Activated CD8-positive, alpha-beta memory T cell treated with anti-CD3 and anti-CD28 coated beads, Interleukin-2, amount 50 U/mL, for 1 hour (primary cell): ENCODE results near the gene NSUN6.

Source experiments
- DNase-seq: peaks from one replicate; pipeline ENCODE4 v3.0.0-alpha.2; 2020; ENCODE audit errors: extremely low read depth

Gene NSUN6

GRCh38 chr10:18561861-18562551 lies 89.4 kb downstream of the NSUN6 start:
- DNase-seq: no peak

- DNase-seq: no peak
Measured at GRCh38 chr10:18557960-18558359, 93.4 kb downstream of the NSUN6 start.

- no peak for DNase-seq
Measured at GRCh38 chr10:18556522-18557147, 94.8 kb downstream of the NSUN6 start.

GRCh38 chr10:18554479-18554878 lies 96.9 kb downstream of the NSUN6 start:
- DNase-seq: no peak

- DNase-seq: no peak
Measured at GRCh38 chr10:18551473-18551872, 99.9 kb downstream of the NSUN6 start.

GRCh38 chr10:18549105-18549504 lies 102.3 kb downstream of the NSUN6 start:
- DNase-seq: no peak

- DNase-seq: no peak
Measured at GRCh38 chr10:18545621-18546305, 105.6 kb downstream of the NSUN6 start.

GRCh38 chr10:18542832-18543231 lies 108.6 kb downstream of the NSUN6 start:
- DNase-seq: no peak

GRCh38 chr10:18540195-18540594 lies 111.2 kb downstream of the NSUN6 start:
- no peak for DNase-seq

GRCh38 chr10:18539335-18539734 lies 112.1 kb downstream of the NSUN6 start:
- DNase-seq: no peak

- no peak for DNase-seq
Measured at GRCh38 chr10:18533896-18534295, 117.5 kb downstream of the NSUN6 start.

- no peak for DNase-seq
Measured at GRCh38 chr10:18532881-18533535, 118.4 kb downstream of the NSUN6 start.

GRCh38 chr10:18528292-18528691 lies 123.1 kb downstream of the NSUN6 start:
- DNase-seq: no peak

- no peak for DNase-seq
Measured at GRCh38 chr10:18527687-18528086, 123.7 kb downstream of the NSUN6 start.

GRCh38 chr10:18523858-18524257 lies 127.5 kb downstream of the NSUN6 start:
- no peak for DNase-seq

- DNase-seq: no peak
Measured at GRCh38 chr10:18523025-18523424, 128.4 kb downstream of the NSUN6 start.

GRCh38 chr10:18516851-18517250 lies 134.5 kb downstream of the NSUN6 start:
- DNase-seq: no peak

GRCh38 chr10:18514537-18514936 lies 136.8 kb downstream of the NSUN6 start:
- no peak for DNase-seq

- DNase-seq: no peak
Measured at GRCh38 chr10:18508587-18508986, 142.8 kb downstream of the NSUN6 start.

GRCh38 chr10:18505456-18506118 lies 145.8 kb downstream of the NSUN6 start:
- DNase-seq: no peak

- DNase-seq: no peak
Measured at GRCh38 chr10:18504161-18504560, 147.2 kb downstream of the NSUN6 start.

GRCh38 chr10:18501629-18502028 lies 149.8 kb downstream of the NSUN6 start:
- DNase-seq: no peak
